Measurements from ENCODE around the gene CD274. TPM values are rescaled to one million over a fixed set of nuclear protein-coding genes. Genes with fewer than 3 reads are reported as not detected.
A peak's percentile ranks its signal among the peaks of the same experiment; 100 is the strongest.

Gene CD274
- total RNA-seq, 4 donors from 2014 or later = 0.80 to 2.9 (median 1.2) TPM; not detected in 1

GRCh38 chr9:5510989-5511388 is 60.6 kb downstream of the CD274 start:
- Histone ChIP-seq H3K27me3 (no peaks in the 10 kb centered on the region), H3K9me3 (no peaks in the 10 kb centered on the region), H3K36me3 (no peaks in the 10 kb centered on the region), H3K4me1 (peaks cover 0 to 12% (median 0%) of the 10 kb centered on the region in 4 donors), H3K27ac (peak overlapping the region; percentile 56 to 73 (median 68)), H3K4me3 (peak overlapping the region in 1 of 4 donors; percentile 29)
- 64 to 68% methylated on average over 3 of the region's 3 CpGs for WGBS, 2 donors (ENCODE audit: low coverage in 1 of 2)
- intact Hi-C loops (cut with DNase I; ENCODE audit: low total_unique reads) (no loop called here), in situ Hi-C loops (cut with MboI; ENCODE audit: low pct_ligation_motif_present in 1 of 4, low pct_unique_long_range_greater_than_20kb in 1 of 4, low sequenced_read_pairs in 3 of 4) (no loop called here)
- TF ChIP-seq POLR2A (IDR thresholded peaks at IDR 0.05) (no peak), POLR2AphosphoS5 (IDR thresholded peaks at IDR 0.05) (no peak)
- no peak for DNase-seq

- in situ Hi-C loops (cut with MboI; ENCODE audit: low pct_ligation_motif_present in 1 of 4, low pct_unique_long_range_greater_than_20kb in 1 of 4, low sequenced_read_pairs in 3 of 4) (no loop called here), intact Hi-C loops (cut with DNase I; ENCODE audit: low total_unique reads) (no loop called here)
- peak overlapping the region in 3 of 4 donors; percentile 56 to 73 (median 67) for H3K27ac ChIP-seq
- no peaks in the 10 kb centered on the region for H3K27me3 ChIP-seq
- no peak for TF ChIP-seq CTCF (IDR thresholded peaks at IDR 0.05)
- DNase-seq = no peak
- WGBS, 2 donors (ENCODE audit: low coverage in 1 of 2) = 74 to 80% methylated on average over 1 of the region's 1 CpG
- H3K4me3 ChIP-seq = no peak overlapping the region
- no peaks in the 10 kb centered on the region for H3K36me3 ChIP-seq
- H3K9me3 ChIP-seq = no peaks in the 10 kb centered on the region
- H3K4me1 ChIP-seq = peaks cover 0 to 12% (median 0%) of the 10 kb centered on the region in 4 donors
These were observed 61.1 kb downstream of the CD274 start for GRCh38 chr9:5511476-5511875.

- Histone ChIP-seq H3K9me3 (no peaks in the 10 kb centered on the region), H3K36me3 (no peaks in the 10 kb centered on the region), H3K4me3 (no peak overlapping the region), H3K27ac (no peak overlapping the region), H3K27me3 (no peaks in the 10 kb centered on the region), H3K4me1 (peaks cover 0 to 12% (median 0%) of the 10 kb centered on the region in 4 donors)
- 63 to 82% methylated on average over 4 to 6 of the region's 6 CpGs for WGBS, 2 donors (ENCODE audit: low coverage in 1 of 2)
- no peak for DNase-seq
- TF ChIP-seq POLR2AphosphoS5 (IDR thresholded peaks at IDR 0.05) (no peak), EP300 (IDR thresholded peaks at IDR 0.05; ENCODE audit: low read depth) (no peak), POLR2A (IDR thresholded peaks at IDR 0.05) (no peak), CTCF (IDR thresholded peaks at IDR 0.05) (no peak)
- intact Hi-C loops (cut with DNase I; ENCODE audit: low total_unique reads) (no loop called here), in situ Hi-C loops (cut with MboI; ENCODE audit: low pct_ligation_motif_present in 1 of 4, low pct_unique_long_range_greater_than_20kb in 1 of 4, low sequenced_read_pairs in 3 of 4) (no loop called here)
These were observed 61.7 kb downstream of the CD274 start for GRCh38 chr9:5511935-5512580.

GRCh38 chr9:5512658-5513452 is 62.5 kb downstream of the CD274 start:
- 60 to 94% methylated on average over 2 of the region's 2 CpGs for WGBS, 2 donors (ENCODE audit: low coverage in 1 of 2)
- in situ Hi-C loops (cut with MboI; ENCODE audit: low pct_ligation_motif_present in 1 of 4, low pct_unique_long_range_greater_than_20kb in 1 of 4, low sequenced_read_pairs in 3 of 4) = no loop called here
- H3K9me3 ChIP-seq = no peaks in the 10 kb centered on the region
- intact Hi-C loops (cut with DNase I; ENCODE audit: low total_unique reads) = no loop called here
- DNase-seq = no peak
- H3K36me3 ChIP-seq = no peaks in the 10 kb centered on the region
- no peak for TF ChIP-seq POLR2A (IDR thresholded peaks at IDR 0.05)
- TF ChIP-seq EP300 (IDR thresholded peaks at IDR 0.05; ENCODE audit: low read depth) = no peak
- no peak for TF ChIP-seq POLR2AphosphoS5 (IDR thresholded peaks at IDR 0.05)
- no peak for TF ChIP-seq CTCF (IDR thresholded peaks at IDR 0.05)
- peaks cover 0 to 12% (median 0%) of the 10 kb centered on the region in 4 donors for H3K4me1 ChIP-seq
- no peak overlapping the region for H3K4me3 ChIP-seq
- H3K27ac ChIP-seq = no peak overlapping the region
- no peaks in the 10 kb centered on the region for H3K27me3 ChIP-seq

Measured in transverse colon (tissue), 4 donors.